ENCODE measurements around the gene BCL2L11. TPM values are rescaled to one million over a fixed set of nuclear protein-coding genes. Genes with fewer than 3 reads are reported as not detected.

BCL2L11 gene
- total and polyA plus RNA-seq, 2 experiments from 2014 or later: 12.3 to 25.3 TPM

GRCh38 chr2:111121028-111121827 is 514 bp downstream of the BCL2L11 start:
- TF ChIP-seq EZH2phosphoT487 (IDR thresholded peaks at IDR 0.05; ENCODE audit: low read depth, severe bottlenecking, unreplicated experiment) (no peak), EZH2 (IDR thresholded peaks at IDR 0.05; ENCODE audit: borderline replicate concordance) (no peak), CTCF (IDR thresholded peaks at IDR 0.05; ENCODE audit: poor library complexity) (no peak)
- H2AFZ ChIP-seq: peak overlapping the region; percentile 52
- H3K27me3 ChIP-seq: peaks cover 21% of the 10 kb centered on the region
- peaks cover 45% of the 10 kb centered on the region for H3K4me1 ChIP-seq (ENCODE audit: insufficient read depth)
- H3K9me2 ChIP-seq (replicated peaks; ENCODE audit: insufficient read depth): no peaks in the 10 kb centered on the region
- peaks cover 48% of the 10 kb centered on the region for H3K79me2 ChIP-seq
- H4K20me1 ChIP-seq (ENCODE audit: insufficient read depth, poor library complexity, severe bottlenecking): peaks cover 49% of the 10 kb centered on the region
- peak overlapping the region; percentile 91 for H3K27ac ChIP-seq
- under 1% methylated on average over 76 of the region's 80 CpGs for WGBS (ENCODE audit: low lambda C conversion rate, missing lambda C conversion rate)
- no peaks in the 10 kb centered on the region for H3K36me3 ChIP-seq (replicated peaks; ENCODE audit: insufficient read depth, low read depth)
- peak; percentile 67 for DNase-seq (ENCODE audit: low spot score)
- no peaks in the 10 kb centered on the region for H3K9me3 ChIP-seq (ENCODE audit: low read depth)
- peak overlapping the region; percentile 96 for H3K4me2 ChIP-seq
- H3K4me3 ChIP-seq: peak overlapping the region; percentile 99

GRCh38 chr2:111121828-111122630 is 1.3 kb downstream of the BCL2L11 start:
- Histone ChIP-seq H3K4me2 (peak overlapping the region; percentile 96), H3K79me2 (peaks cover 56% of the 10 kb centered on the region), H3K9me3 (ENCODE audit: low read depth) (no peaks in the 10 kb centered on the region), H3K9me2 (replicated peaks; ENCODE audit: insufficient read depth) (no peaks in the 10 kb centered on the region), H3K4me3 (peak overlapping the region; percentile 99), H3K27me3 (peaks cover 21% of the 10 kb centered on the region), H3K36me3 (replicated peaks; ENCODE audit: insufficient read depth, low read depth) (no peaks in the 10 kb centered on the region), H3K27ac (peak overlapping the region; percentile 91), H2AFZ (peak overlapping the region; percentile 53), H4K20me1 (ENCODE audit: insufficient read depth, poor library complexity, severe bottlenecking) (peaks cover 57% of the 10 kb centered on the region), H3K4me1 (ENCODE audit: insufficient read depth) (peaks cover 45% of the 10 kb centered on the region)
- TF ChIP-seq EZH2phosphoT487 (IDR thresholded peaks at IDR 0.05; ENCODE audit: low read depth, severe bottlenecking, unreplicated experiment): no peak
- no peak for TF ChIP-seq CTCF (IDR thresholded peaks at IDR 0.05; ENCODE audit: poor library complexity)
- no peak for TF ChIP-seq EZH2 (IDR thresholded peaks at IDR 0.05; ENCODE audit: borderline replicate concordance)
- WGBS (ENCODE audit: low lambda C conversion rate, missing lambda C conversion rate): 2% methylated on average over 90 of the region's 93 CpGs
- peak; percentile 96 for DNase-seq (ENCODE audit: low spot score)

- whole genome bisulfite sequencing (ENCODE audit: low lambda C conversion rate, missing lambda C conversion rate): 1% methylated on average over 82 of the region's 92 CpGs
Measured at GRCh38 chr2:111122631-111123421, 2.1 kb downstream of the BCL2L11 start.

More at GRCh38 chr2:111122631-111123421, 2.1 kb downstream of the BCL2L11 start:
- no peak for TF ChIP-seq EZH2phosphoT487 (IDR thresholded peaks at IDR 0.05; ENCODE audit: low read depth, severe bottlenecking, unreplicated experiment)
- no peak for TF ChIP-seq EZH2 (IDR thresholded peaks at IDR 0.05; ENCODE audit: borderline replicate concordance)
- no peak for TF ChIP-seq CTCF (IDR thresholded peaks at IDR 0.05; ENCODE audit: poor library complexity)
- Histone ChIP-seq H3K79me2 (peaks cover 62% of the 10 kb centered on the region), H3K27me3 (peaks cover 15% of the 10 kb centered on the region), H3K9me2 (replicated peaks; ENCODE audit: insufficient read depth) (no peaks in the 10 kb centered on the region), H4K20me1 (ENCODE audit: insufficient read depth, poor library complexity, severe bottlenecking) (peaks cover 64% of the 10 kb centered on the region), H3K4me2 (peak overlapping the region; percentile 73), H3K36me3 (replicated peaks; ENCODE audit: insufficient read depth, low read depth) (no peaks in the 10 kb centered on the region), H3K4me1 (ENCODE audit: insufficient read depth) (peaks cover 38% of the 10 kb centered on the region), H2AFZ (peak overlapping the region; percentile 75), H3K4me3 (peak overlapping the region; percentile 99), H3K9me3 (ENCODE audit: low read depth) (no peaks in the 10 kb centered on the region), H3K27ac (peak overlapping the region; percentile 97)
- DNase-seq (ENCODE audit: low spot score): peak; percentile 87

Measured in hepatocyte (in vitro differentiated cells).